H9 (cell line): ENCODE measurements around the gene IL1RAPL2. TPM values are rescaled to one million over a fixed set of nuclear protein-coding genes. Genes with fewer than 3 reads are reported as not detected.

Experiments used
- DNase-seq: peaks from one replicate; pipeline ENCODE4 v3.0.0-alpha.2; 2017
- H2AFZ ChIP-seq: one replicate; pipeline ENCODE4 v1.6.1; 2013; ENCODE audit warnings: mild to moderate bottlenecking, low read length, control low read depth, moderate library complexity
- H2AK5ac ChIP-seq: 2 replicates; pipeline ENCODE4 v1.6.1; 2013; ENCODE audit warnings: low read length, control low read depth, mixed read lengths; ENCODE audit not compliant: insufficient read length
- H2BK120ac ChIP-seq: one replicate; pipeline ENCODE4 v1.6.1; 2013; ENCODE audit warnings: low read depth, mild to moderate bottlenecking, low read length, control low read depth, inconsistent platforms; ENCODE audit not compliant: poor library complexity, severe bottlenecking
- H2BK12ac ChIP-seq: 2 replicates; pipeline ENCODE4 v1.6.1; 2013; ENCODE audit warnings: low read length, control low read depth, mixed read lengths, low read depth; ENCODE audit not compliant: insufficient read length
- H2BK15ac ChIP-seq: 2 replicates; pipeline ENCODE4 v1.6.1; 2013; ENCODE audit warnings: low read depth, low read length, control low read depth
- H2BK20ac ChIP-seq: one replicate; pipeline ENCODE4 v1.6.1; 2013; ENCODE audit warnings: low read depth, mild to moderate bottlenecking, low read length, control low read depth, inconsistent platforms; ENCODE audit not compliant: poor library complexity, severe bottlenecking
- H2BK5ac ChIP-seq: 2 replicates; pipeline ENCODE4 v1.6.1; 2013; ENCODE audit warnings: low read length, control low read depth, mixed read lengths; ENCODE audit not compliant: insufficient read length
- H3K14ac ChIP-seq: 2 replicates; pipeline ENCODE4 v1.6.1; 2013; ENCODE audit warnings: low read length, control low read depth; ENCODE audit not compliant: insufficient read depth
- H3K18ac ChIP-seq: 2 replicates; pipeline ENCODE4 v1.6.1; 2013; ENCODE audit warnings: low read depth, mild to moderate bottlenecking, mixed read lengths, low read length, control low read depth; ENCODE audit not compliant: insufficient read length
- H3K23ac ChIP-seq: 2 replicates; pipeline ENCODE4 v1.6.1; 2013; ENCODE audit warnings: low read length, control low read depth, mixed read lengths, low read depth; ENCODE audit not compliant: insufficient read length
- H3K23me2 ChIP-seq: 2 replicates; pipeline ENCODE4 v1.6.1; 2013; ENCODE audit warnings: low read depth, mild to moderate bottlenecking, mixed read lengths, low read length, control low read depth; ENCODE audit not compliant: insufficient read length, poor library complexity, severe bottlenecking
- H3K27ac ChIP-seq: 2 replicates; pipeline ENCODE4 v1.5.1; 2013; ENCODE audit warnings: low read length, control low read depth, mixed read lengths, low read depth; ENCODE audit not compliant: insufficient read length
- H3K27me3 ChIP-seq: 2 replicates; pipeline ENCODE4 v1.6.1; 2013; ENCODE audit warnings: low read length, control low read depth, inconsistent platforms; ENCODE audit not compliant: insufficient read depth
- H3K4ac ChIP-seq: 2 replicates; pipeline ENCODE4 v1.6.1; 2013; ENCODE audit warnings: low read depth, mild to moderate bottlenecking, control low read depth, inconsistent platforms, low read length, moderate library complexity
- H3K4me1 ChIP-seq: 2 replicates; pipeline ENCODE4 v1.6.1; 2013; ENCODE audit warnings: low read length, control low read depth, inconsistent platforms; ENCODE audit not compliant: insufficient read depth
- H3K4me2 ChIP-seq: 2 replicates; pipeline ENCODE4 v1.6.1; 2013; ENCODE audit warnings: low read length, control low read depth, mixed read lengths; ENCODE audit not compliant: insufficient read length, insufficient read depth
- H3K56ac ChIP-seq: 2 replicates; pipeline ENCODE4 v1.6.1; 2013; ENCODE audit warnings: low read depth, mild to moderate bottlenecking, mixed read lengths, low read length, control low read depth; ENCODE audit not compliant: insufficient read length
- H3K79me1 ChIP-seq: 2 replicates; pipeline ENCODE4 v1.6.1; 2013; ENCODE audit warnings: low read depth, mild to moderate bottlenecking, moderate library complexity, low read length, control low read depth, inconsistent platforms; ENCODE audit not compliant: insufficient read depth, poor library complexity, severe bottlenecking
- H3K79me2 ChIP-seq: 2 replicates; pipeline ENCODE4 v1.6.1; 2013; ENCODE audit warnings: low read length, control low read depth, inconsistent platforms; ENCODE audit not compliant: insufficient read depth
- H3K9ac ChIP-seq: 2 replicates; pipeline ENCODE4 v1.6.1; 2013; ENCODE audit warnings: low read length, control low read depth, mixed read lengths; ENCODE audit not compliant: insufficient read length; ENCODE audit errors: extremely low read depth
- H3K9me3 ChIP-seq: one replicate; pipeline ENCODE4 v1.6.1; 2013; ENCODE audit warnings: low read depth, low read length, inconsistent platforms; ENCODE audit not compliant: control insufficient read depth
- H3T11ph ChIP-seq: one replicate; pipeline ENCODE4 v1.6.1; 2013; ENCODE audit warnings: mild to moderate bottlenecking, low read length, control low read depth, inconsistent platforms
- H4K20me1 ChIP-seq: one replicate; pipeline ENCODE4 v1.6.1; 2013; ENCODE audit not compliant: control insufficient read depth, insufficient read length, insufficient read depth
- H4K5ac ChIP-seq: 2 replicates; pipeline ENCODE4 v1.6.1; 2013; ENCODE audit warnings: low read depth, mild to moderate bottlenecking, mixed read lengths, low read length, control low read depth; ENCODE audit not compliant: insufficient read length
- H4K8ac ChIP-seq: replicated peaks from 2 replicates; pipeline ENCODE4 v1.6.1; 2013; ENCODE audit warnings: low read length, control low read depth, mixed read lengths, low read depth; ENCODE audit not compliant: insufficient read length
- H4K91ac ChIP-seq: 2 replicates; pipeline ENCODE4 v1.6.1; 2013; ENCODE audit warnings: low read depth, mild to moderate bottlenecking, moderate library complexity, mixed read lengths, low read length, control low read depth; ENCODE audit not compliant: insufficient read length
- H3K27ac Mint-ChIP-seq, 3 experiments: 2 replicates in 2 of 3; 3 replicates in 1 of 3; pipeline ENCODE4 v1.8.0; 2020 to 2021; ENCODE audit warnings: mixed read lengths in 3 of 3, mild to moderate bottlenecking in 1 of 3, moderate library complexity in 1 of 3
- H3K27me3 Mint-ChIP-seq: 2 replicates; pipeline ENCODE4 v1.8.0; 2021; ENCODE audit warnings: low read depth, mild to moderate bottlenecking, moderate library complexity, mixed read lengths
- H3K36me3 Mint-ChIP-seq, 3 experiments: 2 replicates in 2 of 3; 3 replicates in 1 of 3; pipeline ENCODE4 v1.8.0; 2020 to 2021; ENCODE audit warnings: low read depth in 3 of 3, mixed read lengths in 3 of 3; ENCODE audit not compliant: insufficient read depth in 1 of 3
- H3K4me1 Mint-ChIP-seq, 2 experiments: 2 replicates each; pipeline ENCODE4 v1.8.0; 2020; ENCODE audit warnings: mixed read lengths in 2 of 2
- H3K4me3 Mint-ChIP-seq, 2 experiments: 2 replicates in 1 of 2; 3 replicates in 1 of 2; pipeline ENCODE4 v1.8.0; 2020 to 2021; ENCODE audit warnings: mild to moderate bottlenecking in 2 of 2, mixed read lengths in 2 of 2, moderate library complexity in 1 of 2
- H3K9me3 Mint-ChIP-seq, 2 experiments: 2 replicates in 1 of 2; 3 replicates in 1 of 2; pipeline ENCODE4 v1.8.0; 2020; ENCODE audit warnings: mild to moderate bottlenecking in 2 of 2, mixed read lengths in 2 of 2, moderate library complexity in 1 of 2
- WGBS: extraction: QIAGEN DNeasy Blood & Tissue Kit; methylation state at CpG from one replicate; pipeline ENCODE4 v1.1.7; 2013; ENCODE audit warnings: missing lambda C conversion rate, low lambda C conversion rate, mixed read lengths; ENCODE audit not compliant: insufficient read length; ENCODE audit errors: extremely low coverage; 5-methylcytosine and 5-hydroxymethylcytosine counted together
- total RNA-seq: library from RNA; stranded (reverse); gene quantifications from 2 replicates; pipeline ENCODE4 v1.2.1, GENCODE V29; 2021
- TF ChIP-seq, protein P1 (sequence below): fragments of 200-600 bp; sonication (generic); conservative IDR thresholded peaks from 3 replicates; pipeline ENCODE4 v1.8.0; 2021; ENCODE audit warnings: antibody characterized with exemption, mild to moderate bottlenecking

Gene IL1RAPL2
- total RNA-seq, 1 experiment from 2014 or later = not detected

DNA sequence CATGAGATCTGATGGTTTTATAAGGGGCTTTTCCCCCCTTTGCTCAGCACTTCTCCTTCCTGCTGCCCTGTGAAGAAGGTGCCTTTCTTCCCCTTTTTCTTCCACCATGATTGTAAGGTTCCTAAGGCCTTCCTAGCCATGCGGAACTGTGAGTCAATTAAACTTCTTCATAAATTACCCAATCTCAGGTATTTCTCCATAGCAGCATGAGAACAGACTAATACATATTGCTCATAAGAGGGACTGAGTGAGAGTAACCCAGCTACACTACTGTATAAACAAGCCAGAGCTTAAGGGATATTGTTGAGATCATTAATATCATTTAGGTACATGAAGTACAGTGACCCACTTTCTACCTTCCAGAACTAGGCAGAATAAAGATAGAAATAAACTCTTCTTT, 551.6 kb downstream of the IL1RAPL2 start:
- H3K36me3 Mint-ChIP-seq = peaks cover 3 to 6% (median 4%) of the 10 kb centered on the region in 3 experiments; a peak in 4 of 7 replicates
- H3K4me3 Mint-ChIP-seq = no peak overlapping the region
- Histone ChIP-seq H3K23ac (no peak overlapping the region), H4K91ac (no peak overlapping the region), H2BK15ac (no peak overlapping the region), H2BK120ac (no peak overlapping the region), H3K27me3 (no peaks in the 10 kb centered on the region), H2BK12ac (no peak overlapping the region), H2AK5ac (no peak overlapping the region), H3K18ac (no peak overlapping the region), H2BK20ac (no peak overlapping the region), H3K4ac (no peak overlapping the region), H2AFZ (no peak overlapping the region), H4K5ac (no peak overlapping the region), H3K4me1 (0 out of 2 replicates have a peak, but pooled peaks cover 3% of the 10 kb centered on the region), H4K20me1 (no peaks in the 10 kb centered on the region), H3T11ph (no peak overlapping the region), H3K9me3 (no peaks in the 10 kb centered on the region), H3K4me2 (no peak overlapping the region), H3K23me2 (no peaks in the 10 kb centered on the region), H3K79me2 (no peaks in the 10 kb centered on the region), H4K8ac (no peak overlapping the region), H3K27ac (no peak overlapping the region), H3K14ac (no peak overlapping the region), H2BK5ac (no peak overlapping the region), H3K9ac (no peak overlapping the region), H3K79me1 (no peaks in the 10 kb centered on the region), H3K56ac (no peak overlapping the region)
- TF ChIP-seq, protein P1, sequence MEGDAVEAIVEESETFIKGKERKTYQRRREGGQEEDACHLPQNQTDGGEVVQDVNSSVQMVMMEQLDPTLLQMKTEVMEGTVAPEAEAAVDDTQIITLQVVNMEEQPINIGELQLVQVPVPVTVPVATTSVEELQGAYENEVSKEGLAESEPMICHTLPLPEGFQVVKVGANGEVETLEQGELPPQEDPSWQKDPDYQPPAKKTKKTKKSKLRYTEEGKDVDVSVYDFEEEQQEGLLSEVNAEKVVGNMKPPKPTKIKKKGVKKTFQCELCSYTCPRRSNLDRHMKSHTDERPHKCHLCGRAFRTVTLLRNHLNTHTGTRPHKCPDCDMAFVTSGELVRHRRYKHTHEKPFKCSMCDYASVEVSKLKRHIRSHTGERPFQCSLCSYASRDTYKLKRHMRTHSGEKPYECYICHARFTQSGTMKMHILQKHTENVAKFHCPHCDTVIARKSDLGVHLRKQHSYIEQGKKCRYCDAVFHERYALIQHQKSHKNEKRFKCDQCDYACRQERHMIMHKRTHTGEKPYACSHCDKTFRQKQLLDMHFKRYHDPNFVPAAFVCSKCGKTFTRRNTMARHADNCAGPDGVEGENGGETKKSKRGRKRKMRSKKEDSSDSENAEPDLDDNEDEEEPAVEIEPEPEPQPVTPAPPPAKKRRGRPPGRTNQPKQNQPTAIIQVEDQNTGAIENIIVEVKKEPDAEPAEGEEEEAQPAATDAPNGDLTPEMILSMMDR = no peak
- no peak overlapping the region for H3K27ac Mint-ChIP-seq
- no peaks in the 10 kb centered on the region for H3K4me1 Mint-ChIP-seq
- no peak for DNase-seq
- 0 out of 2 replicates have a peak, but pooled peaks cover 2% of the 10 kb centered on the region for H3K27me3 Mint-ChIP-seq
- H3K9me3 Mint-ChIP-seq = peaks cover 6 to 63% of the 10 kb centered on the region in 2 experiments
- WGBS = no CpG with 5 or more reads among the region's 1 CpG
